Skeletal muscle satellite cell (primary cell): ENCODE results near the gene MT1H.
A peak's percentile ranks its signal among the peaks of the same experiment; 100 is the strongest.

Source experiments
- H3K27me3 ChIP-seq: 2 replicates; pipeline ENCODE4 v1.7.0; 2013; ENCODE audit warnings: low read length; ENCODE audit not compliant: control insufficient read depth, insufficient read depth
- H3K36me3 ChIP-seq: 2 replicates; pipeline ENCODE4 v1.7.0; 2013; ENCODE audit warnings: mild to moderate bottlenecking, control low read depth, low read length; ENCODE audit not compliant: insufficient read depth
- H3K4me1 ChIP-seq: 2 replicates; pipeline ENCODE4 v1.7.0; 2013; ENCODE audit warnings: low read length; ENCODE audit not compliant: control insufficient read depth, insufficient read depth
- H3K4me2 ChIP-seq: 2 replicates; pipeline ENCODE4 v1.7.0; 2013; ENCODE audit warnings: mild to moderate bottlenecking, low read length
- H3K4me3 ChIP-seq: 2 replicates; pipeline ENCODE4 v1.7.0; 2013; ENCODE audit warnings: low read length
- H3K9ac ChIP-seq: 2 replicates; pipeline ENCODE4 v1.7.0; 2013; ENCODE audit warnings: mild to moderate bottlenecking, low read depth, low read length, moderate library complexity
- H3K9me3 ChIP-seq: replicated peaks from 2 replicates; pipeline ENCODE4 v1.7.0; 2013; ENCODE audit warnings: mild to moderate bottlenecking, control low read depth, low read length

MT1H gene

GRCh38 chr16:56682703-56683397, 13.2 kb downstream of the MT1H start:
- peak overlapping the region; percentile 72 for H3K4me3 ChIP-seq
- H3K9me3 ChIP-seq, result no peaks in the 10 kb centered on the region
- H3K9ac ChIP-seq, result peak overlapping the region; percentile 81
- peaks cover 25% of the 10 kb centered on the region for H3K4me1 ChIP-seq
- H3K4me2 ChIP-seq, result peak overlapping the region; percentile 87
- H3K36me3 ChIP-seq, result no peaks in the 10 kb centered on the region
- no peaks in the 10 kb centered on the region for H3K27me3 ChIP-seq

- Histone ChIP-seq H3K36me3 (no peaks in the 10 kb centered on the region), H3K4me1 (peaks cover 25% of the 10 kb centered on the region), H3K4me3 (peak overlapping the region; percentile 72), H3K4me2 (peak overlapping the region; percentile 87), H3K27me3 (no peaks in the 10 kb centered on the region), H3K9ac (peak overlapping the region; percentile 81), H3K9me3 (no peaks in the 10 kb centered on the region)
Measured at GRCh38 chr16:56683424-56684172, 14.0 kb downstream of the MT1H start.

GRCh38 chr16:56684256-56684925, 14.8 kb downstream of the MT1H start:
- Histone ChIP-seq H3K4me2 (peak overlapping the region; percentile 87), H3K27me3 (no peaks in the 10 kb centered on the region), H3K36me3 (no peaks in the 10 kb centered on the region), H3K4me3 (no peak overlapping the region), H3K9ac (no peak overlapping the region), H3K9me3 (no peaks in the 10 kb centered on the region), H3K4me1 (peaks cover 32% of the 10 kb centered on the region)

GRCh38 chr16:56684926-56685590, 15.4 kb downstream of the MT1H start:
- no peak overlapping the region for H3K9ac ChIP-seq
- H3K9me3 ChIP-seq, result no peaks in the 10 kb centered on the region
- H3K27me3 ChIP-seq, result no peaks in the 10 kb centered on the region
- H3K4me1 ChIP-seq, result peaks cover 37% of the 10 kb centered on the region
- no peaks in the 10 kb centered on the region for H3K36me3 ChIP-seq
- H3K4me2 ChIP-seq, result peak overlapping the region; percentile 87
- no peak overlapping the region for H3K4me3 ChIP-seq

GRCh38 chr16:56686758-56687157, 17.1 kb downstream of the MT1H start:
- H3K4me3 ChIP-seq, result no peak overlapping the region
- H3K36me3 ChIP-seq, result no peaks in the 10 kb centered on the region
- peaks cover 36% of the 10 kb centered on the region for H3K4me1 ChIP-seq
- no peaks in the 10 kb centered on the region for H3K9me3 ChIP-seq
- no peaks in the 10 kb centered on the region for H3K27me3 ChIP-seq
- H3K9ac ChIP-seq, result no peak overlapping the region
- no peak overlapping the region for H3K4me2 ChIP-seq

- Histone ChIP-seq H3K4me2 (peak overlapping the region; percentile 3), H3K4me1 (peaks cover 26% of the 10 kb centered on the region), H3K36me3 (no peaks in the 10 kb centered on the region), H3K9me3 (no peaks in the 10 kb centered on the region), H3K27me3 (no peaks in the 10 kb centered on the region), H3K9ac (no peak overlapping the region), H3K4me3 (no peak overlapping the region)
Measured at GRCh38 chr16:56688762-56689161, 19.1 kb downstream of the MT1H start.

GRCh38 chr16:56689171-56689570, 19.6 kb downstream of the MT1H start:
- H3K27me3 ChIP-seq, result no peaks in the 10 kb centered on the region
- H3K4me3 ChIP-seq, result no peak overlapping the region
- no peaks in the 10 kb centered on the region for H3K9me3 ChIP-seq
- H3K9ac ChIP-seq, result no peak overlapping the region
- H3K4me1 ChIP-seq, result peaks cover 22% of the 10 kb centered on the region
- H3K4me2 ChIP-seq, result peak overlapping the region; percentile 3
- H3K36me3 ChIP-seq, result no peaks in the 10 kb centered on the region

GRCh38 chr16:56690420-56691122, 21.0 kb downstream of the MT1H start:
- Histone ChIP-seq H3K9ac (no peak overlapping the region), H3K9me3 (no peaks in the 10 kb centered on the region), H3K36me3 (no peaks in the 10 kb centered on the region), H3K4me3 (no peak overlapping the region), H3K4me1 (peaks cover 16% of the 10 kb centered on the region), H3K27me3 (no peaks in the 10 kb centered on the region), H3K4me2 (no peak overlapping the region)

- Histone ChIP-seq H3K9me3 (no peaks in the 10 kb centered on the region), H3K4me2 (no peak overlapping the region), H3K36me3 (no peaks in the 10 kb centered on the region), H3K4me3 (no peak overlapping the region), H3K27me3 (no peaks in the 10 kb centered on the region), H3K9ac (no peak overlapping the region), H3K4me1 (peaks cover 16% of the 10 kb centered on the region)
Measured at GRCh38 chr16:56691885-56692284, 22.3 kb downstream of the MT1H start.

- Histone ChIP-seq H3K4me3 (no peak overlapping the region), H3K27me3 (no peaks in the 10 kb centered on the region), H3K9me3 (no peaks in the 10 kb centered on the region), H3K4me1 (peaks cover 4% of the 10 kb centered on the region), H3K36me3 (no peaks in the 10 kb centered on the region), H3K9ac (no peak overlapping the region), H3K4me2 (no peak overlapping the region)
Measured at GRCh38 chr16:56695246-56695645, 25.6 kb downstream of the MT1H start.
